Uterus (tissue), 2 donors: ENCODE results near the gene KCNMA1.

ENCODE experiments used
- CTCF ChIP-seq, 4 experiments: fragments of 200-600 bp in 2 of 4; fragments of 450-650 bp in 2 of 4; sonication (generic) in 2 of 4; IDR thresholded peaks; one replicate each; pipeline ENCODE4 v1.5.1; 2016 to 2019; ENCODE audit warnings: antibody characterized with exemption in 4 of 4, mild to moderate bottlenecking in 2 of 4, moderate library complexity in 1 of 4
- POLR2A ChIP-seq, 2 donors: fragments of 450-650 bp; IDR thresholded peaks; one replicate each; pipeline ENCODE4 v1.6.1; 2016; ENCODE audit warnings: antibody characterized with exemption in 2 of 2, mild to moderate bottlenecking in 1 of 2, moderate library complexity in 1 of 2

GRCh38 chr10:77448226-77448625 lies 189.4 kb downstream of the KCNMA1 start:
- TF ChIP-seq CTCF (IDR thresholded peaks at IDR 0.05), result no peak
- no peak for TF ChIP-seq POLR2A (IDR thresholded peaks at IDR 0.05)
